A549 (cell line): ENCODE results near the gene KEAP1.

Source experiments
- CEBPB ChIP-seq, 2 experiments: fragments of >200 bp in 1 of 2; sonication (Bioruptor Twin) in 1 of 2; formaldehyde crosslinking in 1 of 2; IDR thresholded peaks; 2 replicates each; pipeline ENCODE4 v1.6.1; 2012 to 2016
- CHD2 ChIP-seq: fragments of 150-350 bp; IDR thresholded peaks from 2 replicates; pipeline ENCODE4 v1.6.1; 2014; ENCODE audit warnings: low read length; ENCODE audit not compliant: partially characterized antibody
- E2F6 ChIP-seq: IDR thresholded peaks from 2 replicates; pipeline ENCODE4 v1.6.1; 2012; ENCODE audit warnings: low read depth, borderline replicate concordance
- EP300 ChIP-seq, 2 experiments: fragments of >200 bp; sonication (Bioruptor Twin); formaldehyde crosslinking; IDR thresholded peaks; 2 replicates in 1 of 2; 3 replicates in 1 of 2; pipeline ENCODE4 v1.6.1; 2016 to 2017
- HMGXB4 ChIP-seq: fragments of 250-450 bp; sonication (Bioruptor Pico); IDR thresholded peaks from 2 replicates; pipeline ENCODE4 v1.5.0; 2021; ENCODE audit warnings: mild to moderate bottlenecking, moderate library complexity, borderline replicate concordance
- MAX ChIP-seq: IDR thresholded peaks from 2 replicates; pipeline ENCODE4 v1.6.1; 2012
- MYC ChIP-seq: IDR thresholded peaks from 2 replicates; pipeline ENCODE4 v1.6.1; 2012; ENCODE audit warnings: mild to moderate bottlenecking, inconsistent platforms, low read length, improper control_type of control experiment, borderline replicate concordance
- NR3C1 ChIP-seq: fragments of >200 bp; sonication (Bioruptor Twin); formaldehyde crosslinking; IDR thresholded peaks from 3 replicates; pipeline ENCODE4 v1.6.1; 2017
- POLR2A ChIP-seq: IDR thresholded peaks from 2 replicates; pipeline ENCODE4 v1.6.1; 2012; ENCODE audit warnings: mild to moderate bottlenecking, low read length
- RFX5 ChIP-seq: fragments of 450-650 bp; IDR thresholded peaks from 2 replicates; pipeline ENCODE4 v1.7.1; 2014; ENCODE audit warnings: antibody characterized with exemption, mild to moderate bottlenecking, moderate library complexity
- ZC3H11A ChIP-seq: fragments of 450-650 bp; IDR thresholded peaks from 2 replicates; pipeline ENCODE4 v1.6.1; 2014; ENCODE audit warnings: antibody characterized with exemption, mild to moderate bottlenecking
- TF ChIP-seq, protein P1 (sequence below): fragments of >200 bp; sonication (Bioruptor Twin); formaldehyde crosslinking; IDR thresholded peaks from 3 replicates; pipeline ENCODE4 v1.5.1; 2016
- TF ChIP-seq, protein P2 (sequence below): fragments of 450-650 bp; IDR thresholded peaks from 2 replicates; pipeline ENCODE4 v1.6.1; 2014; ENCODE audit warnings: antibody characterized with exemption

DNA sequence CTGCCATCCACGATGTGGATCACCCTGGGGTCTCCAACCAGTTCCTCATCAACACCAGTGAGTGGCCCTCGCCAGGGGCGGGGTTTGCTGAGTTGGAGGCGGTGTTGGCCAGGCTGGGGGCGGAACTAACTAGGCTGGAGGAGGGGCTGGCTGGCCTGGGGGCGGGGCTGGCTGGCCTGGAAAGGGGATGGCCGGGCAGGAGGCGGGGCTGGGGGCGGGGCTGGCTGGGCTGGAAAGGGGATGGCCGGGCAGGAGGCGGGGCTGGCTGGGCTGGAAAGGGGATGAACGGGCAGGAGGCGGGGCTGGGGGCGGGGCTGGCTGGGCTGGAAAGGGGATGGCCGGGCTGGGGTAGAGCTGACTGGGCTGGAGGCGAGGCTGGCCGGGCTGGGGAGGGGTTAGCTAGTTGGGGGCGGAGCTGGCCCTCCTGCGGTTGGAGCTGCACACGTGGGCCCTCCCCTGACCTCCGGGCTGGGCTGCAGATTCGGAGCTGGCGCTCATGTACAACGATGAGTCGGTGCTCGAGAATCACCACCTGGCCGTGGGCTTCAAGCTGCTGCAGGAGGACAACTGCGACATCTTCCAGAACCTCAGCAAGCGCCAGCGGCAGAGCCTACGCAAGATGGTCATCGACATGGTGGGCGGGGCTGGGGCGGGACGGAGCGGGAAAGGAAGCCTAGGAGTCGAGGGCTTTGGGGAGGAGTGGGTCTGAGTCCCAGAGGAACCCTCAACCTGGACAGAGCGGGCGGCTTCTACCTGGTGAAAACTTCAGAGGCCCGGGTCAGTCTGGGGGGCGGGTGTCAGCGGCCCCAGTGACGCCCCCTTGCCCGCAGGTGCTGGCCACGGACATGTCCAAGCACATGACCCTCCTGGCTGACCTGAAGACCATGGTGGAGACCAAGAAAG is 41.9 kb downstream of the KEAP1 start:
- TF ChIP-seq HMGXB4 (CRISPR knock-in tag) (no peak), CEBPB (IDR thresholded peaks at IDR 0.05) (no peak), CHD2 (no peak), MYC (no peak), E2F6 (peak; percentile 31; the same call in 1 of the 2 replicates), RFX5 (no peak), MAX (no peak), EP300 (IDR thresholded peaks at IDR 0.05) (no peak), POLR2A (no peak), ZC3H11A (no peak), NR3C1 (no peak)
- TF ChIP-seq, protein P1, sequence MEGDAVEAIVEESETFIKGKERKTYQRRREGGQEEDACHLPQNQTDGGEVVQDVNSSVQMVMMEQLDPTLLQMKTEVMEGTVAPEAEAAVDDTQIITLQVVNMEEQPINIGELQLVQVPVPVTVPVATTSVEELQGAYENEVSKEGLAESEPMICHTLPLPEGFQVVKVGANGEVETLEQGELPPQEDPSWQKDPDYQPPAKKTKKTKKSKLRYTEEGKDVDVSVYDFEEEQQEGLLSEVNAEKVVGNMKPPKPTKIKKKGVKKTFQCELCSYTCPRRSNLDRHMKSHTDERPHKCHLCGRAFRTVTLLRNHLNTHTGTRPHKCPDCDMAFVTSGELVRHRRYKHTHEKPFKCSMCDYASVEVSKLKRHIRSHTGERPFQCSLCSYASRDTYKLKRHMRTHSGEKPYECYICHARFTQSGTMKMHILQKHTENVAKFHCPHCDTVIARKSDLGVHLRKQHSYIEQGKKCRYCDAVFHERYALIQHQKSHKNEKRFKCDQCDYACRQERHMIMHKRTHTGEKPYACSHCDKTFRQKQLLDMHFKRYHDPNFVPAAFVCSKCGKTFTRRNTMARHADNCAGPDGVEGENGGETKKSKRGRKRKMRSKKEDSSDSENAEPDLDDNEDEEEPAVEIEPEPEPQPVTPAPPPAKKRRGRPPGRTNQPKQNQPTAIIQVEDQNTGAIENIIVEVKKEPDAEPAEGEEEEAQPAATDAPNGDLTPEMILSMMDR: no peak
- TF ChIP-seq, protein P2, sequence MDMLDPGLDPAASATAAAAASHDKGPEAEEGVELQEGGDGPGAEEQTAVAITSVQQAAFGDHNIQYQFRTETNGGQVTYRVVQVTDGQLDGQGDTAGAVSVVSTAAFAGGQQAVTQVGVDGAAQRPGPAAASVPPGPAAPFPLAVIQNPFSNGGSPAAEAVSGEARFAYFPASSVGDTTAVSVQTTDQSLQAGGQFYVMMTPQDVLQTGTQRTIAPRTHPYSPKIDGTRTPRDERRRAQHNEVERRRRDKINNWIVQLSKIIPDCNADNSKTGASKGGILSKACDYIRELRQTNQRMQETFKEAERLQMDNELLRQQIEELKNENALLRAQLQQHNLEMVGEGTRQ: no peak
